Activated T-helper 9 cell treated with anti-CD3 and anti-CD28 coated beads, Interleukin-2, amount 50 U/mL, for 16 hours (primary cell): ENCODE results near the gene GPR160.
"Not testable (repeated sequence)": the region's sequence is repeated elsewhere in the genome, so short reads cannot be mapped to it uniquely, and the experiment has no call there.

Experiments
- DNase-seq: peaks from one replicate; pipeline ENCODE4 v3.0.0-alpha.2; 2020; ENCODE audit warnings: low read depth

Gene GPR160

DNA sequence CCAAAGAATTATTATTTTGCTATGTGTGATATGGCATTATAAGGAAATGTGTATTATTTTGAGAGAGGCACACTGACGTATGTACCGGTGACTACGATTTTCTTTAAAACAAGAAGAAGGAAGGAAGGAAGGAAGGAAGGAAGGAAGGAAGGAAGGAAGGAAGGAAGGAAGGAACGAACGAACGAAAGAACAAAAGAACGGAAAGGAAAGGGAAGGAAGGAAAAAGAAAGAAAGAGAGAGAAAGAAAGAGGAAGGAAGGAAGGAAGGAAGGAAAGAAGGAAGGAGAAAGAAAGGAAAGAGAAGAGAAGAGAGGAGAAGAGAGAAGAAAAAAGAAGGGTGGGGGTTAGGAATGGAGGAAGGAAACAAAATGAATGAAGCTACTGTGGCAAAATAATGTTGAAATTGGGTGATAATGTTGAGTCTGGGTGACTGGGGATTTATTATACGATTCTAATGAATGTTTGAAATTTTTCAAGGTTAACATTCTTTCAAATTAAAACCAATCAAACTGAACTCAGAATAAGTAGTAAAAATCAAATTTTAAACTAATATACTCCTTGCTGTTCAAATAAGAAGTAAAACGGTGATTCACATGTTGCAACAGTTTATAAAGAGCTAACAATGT lies 73.5 kb downstream of the GPR160 start:
- no peak for DNase-seq

DNA sequence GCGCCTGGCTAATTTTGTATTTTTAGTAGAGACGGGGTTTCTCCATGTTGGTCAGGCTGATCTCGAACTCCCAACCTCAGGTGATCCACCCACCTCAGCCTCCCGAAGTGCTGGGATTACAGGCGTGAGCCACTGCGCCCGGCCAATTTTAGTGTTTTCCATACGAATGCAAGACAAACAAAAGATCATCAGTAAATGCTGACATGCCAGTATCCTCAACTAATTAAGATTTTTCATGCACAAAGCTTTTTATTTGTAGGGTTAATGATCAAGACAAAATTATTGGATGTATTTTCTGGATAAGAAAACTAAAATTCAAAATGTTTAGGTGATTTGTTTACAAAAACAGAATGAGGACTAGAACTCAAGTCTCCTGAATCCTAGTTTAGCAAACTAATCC lies 76.4 kb downstream of the GPR160 start:
- not testable (repeated sequence) for DNase-seq

DNA sequence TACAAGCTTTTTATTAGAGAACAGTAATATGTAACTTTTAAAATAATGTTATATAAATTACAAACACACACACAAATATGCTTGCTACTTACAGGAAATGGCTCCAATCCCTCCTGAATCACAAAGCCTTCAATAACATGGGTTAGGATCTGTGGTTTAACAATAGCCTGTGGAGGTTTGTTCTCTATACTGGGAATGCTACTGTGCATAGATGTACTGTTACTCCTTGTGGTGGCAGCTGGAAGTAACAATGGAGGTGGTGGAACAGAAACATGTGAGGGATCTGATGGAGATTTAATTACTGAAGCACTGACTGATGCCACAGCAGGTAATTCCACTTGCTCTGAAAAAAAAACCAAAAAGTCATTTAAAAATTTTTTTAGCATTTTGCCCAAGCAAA lies 79.3 kb downstream of the GPR160 start:
- no peak for DNase-seq

DNA sequence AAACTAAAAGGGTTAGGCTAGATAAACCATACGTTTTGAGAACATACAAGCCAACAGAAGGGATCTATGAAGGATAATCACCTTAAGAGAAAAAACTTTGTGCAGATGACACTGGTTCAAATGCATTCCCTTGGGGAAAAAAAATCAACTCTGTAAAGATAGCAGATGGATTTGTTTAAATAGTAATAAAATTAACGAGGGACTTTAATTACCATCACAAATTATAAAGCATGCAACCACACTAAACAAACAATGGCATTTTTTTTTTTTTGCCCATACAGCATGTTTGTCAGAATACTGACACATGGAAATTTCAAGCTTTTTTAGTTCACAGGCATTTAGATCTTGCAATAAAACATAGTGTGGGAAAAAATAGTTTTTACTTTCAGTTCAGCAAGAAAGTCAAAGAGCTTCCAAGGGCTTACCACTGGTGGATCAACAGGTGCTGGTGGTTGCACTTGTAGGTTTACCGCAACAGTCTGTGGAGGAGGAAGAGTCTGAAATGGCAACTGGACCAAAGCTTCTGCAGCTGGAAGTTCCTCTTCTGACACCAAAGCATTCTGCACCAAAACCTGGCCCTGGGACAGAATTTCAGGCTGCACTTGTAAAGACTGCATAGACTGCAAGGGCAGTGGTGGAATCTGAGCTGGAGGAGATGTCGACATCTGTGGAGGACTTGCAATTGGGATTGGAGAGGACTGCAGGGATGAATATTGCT lies 90.6 kb downstream of the GPR160 start:
- no peak for DNase-seq

DNA sequence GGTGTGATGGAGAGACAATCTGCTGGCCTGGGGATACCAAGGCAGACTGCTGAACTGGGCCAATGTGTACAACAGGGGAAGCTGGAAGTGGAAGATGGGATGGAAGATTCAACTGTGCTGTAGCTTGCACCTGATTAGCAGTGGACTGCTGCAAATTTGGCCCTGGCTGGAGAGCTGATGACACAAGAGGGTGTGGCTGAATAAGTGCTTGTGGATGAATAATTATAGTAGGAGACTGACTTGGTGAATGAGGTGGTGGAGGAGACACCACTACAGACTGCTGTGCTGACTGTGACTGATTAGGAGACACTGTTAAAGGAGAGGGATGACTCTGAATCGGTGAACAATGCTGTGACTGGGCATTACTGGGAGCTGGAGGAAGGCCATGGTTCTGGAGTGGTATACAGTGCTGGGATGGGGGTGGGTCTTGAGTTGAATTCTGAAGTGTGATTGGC lies 91.2 kb downstream of the GPR160 start:
- no peak for DNase-seq

DNA sequence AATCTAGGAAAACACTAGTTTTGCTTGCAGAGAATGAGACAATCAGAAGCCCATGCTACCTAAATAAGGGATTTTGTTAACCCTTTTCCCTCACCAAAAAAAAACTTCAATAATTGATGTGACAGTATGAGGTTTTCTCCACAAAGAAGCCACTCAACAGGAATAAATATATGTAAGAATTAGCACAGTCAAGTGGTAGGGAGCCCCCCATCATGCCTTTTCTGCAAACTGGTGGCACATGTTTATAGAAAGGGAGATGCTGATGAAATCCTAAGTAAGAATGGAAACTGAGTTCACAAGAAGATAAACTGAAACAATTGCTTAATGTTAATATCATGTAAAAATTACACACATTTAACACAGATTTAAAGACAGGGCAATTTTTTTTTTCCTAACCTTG lies 92.7 kb downstream of the GPR160 start:
- no peak for DNase-seq

DNA sequence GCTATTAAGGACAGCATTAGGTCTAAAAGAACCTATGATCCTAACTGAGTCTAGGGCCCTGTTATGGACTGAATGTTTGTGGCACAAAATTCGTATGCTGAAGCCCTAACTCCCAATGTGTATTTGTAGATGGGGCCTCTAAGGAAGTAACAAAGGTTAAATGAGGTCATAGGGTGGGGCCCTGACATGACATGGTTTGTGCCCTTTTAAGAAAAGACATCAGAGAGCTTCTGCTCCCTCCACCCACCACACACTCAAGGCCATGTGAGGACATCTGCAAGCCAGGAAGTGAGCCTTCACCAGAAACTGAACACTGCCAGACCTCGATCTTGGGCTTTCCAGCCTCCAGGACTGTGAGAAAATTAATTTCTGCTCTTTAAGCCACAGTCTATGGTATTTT lies 94.5 kb downstream of the GPR160 start:
- DNase-seq = no peak
